Measurements from ENCODE around the gene SETD6.
"Not testable (repeated sequence)": the region's sequence is repeated elsewhere in the genome, so short reads cannot be mapped to it uniquely, and the experiment has no call there.

The SETD6 gene

DNA sequence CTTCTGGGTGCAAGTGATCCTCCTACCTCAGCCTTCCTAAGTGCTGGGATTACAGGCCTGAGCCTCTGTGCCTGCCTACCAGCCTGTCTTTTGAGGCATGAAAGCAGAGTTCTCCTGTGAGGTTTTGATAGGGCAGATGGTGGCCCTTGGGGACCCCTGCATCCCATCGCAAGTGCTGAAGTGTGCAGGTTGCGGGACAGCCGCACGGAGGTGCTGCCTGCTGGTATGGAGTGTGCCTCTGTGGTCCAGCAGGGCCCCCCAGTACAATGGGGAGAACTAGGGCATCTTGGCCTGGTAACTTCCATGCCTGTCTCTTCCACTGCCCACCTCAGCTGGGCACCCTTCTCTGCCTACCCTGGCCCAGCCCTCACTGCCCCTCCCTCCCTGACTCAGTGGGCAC, 25.3 kb upstream of the SETD6 start:
- no peak for DNase-seq (ENCODE audit: low read depth, low spot score)
- no peak for TF ChIP-seq FOXP2 (optimal IDR thresholded peaks at IDR 0.05; ENCODE audit: control extremely low read depth, extremely low read length, insufficient read depth)
- no peak for TF ChIP-seq POLR2AphosphoS5 (IDR thresholded peaks at IDR 0.05; ENCODE audit: borderline replicate concordance, low read depth, low read length)
- no peak for TF ChIP-seq EZH2 (IDR thresholded peaks at IDR 0.05)
- H3K9ac ChIP-seq (ENCODE audit: insufficient read length) = no peak overlapping the region

DNA sequence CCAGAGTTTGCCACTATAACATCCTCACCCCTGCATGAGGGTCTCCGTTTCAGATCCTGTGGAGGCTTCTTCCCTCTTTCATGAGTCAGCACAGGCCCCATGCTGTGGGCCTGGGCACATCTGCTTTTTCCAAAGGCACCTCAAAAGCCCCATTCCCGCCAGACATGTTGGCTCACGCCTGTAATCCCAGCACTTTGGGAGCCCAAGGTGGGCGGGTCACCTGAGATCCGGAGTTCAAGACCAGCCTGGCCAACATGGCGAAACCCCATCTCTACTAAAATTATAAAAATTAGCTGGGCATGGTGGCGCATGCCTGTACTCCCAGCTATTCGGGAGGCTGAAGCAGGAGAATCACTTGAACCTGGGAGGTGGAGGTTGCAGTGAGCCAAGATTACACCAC, 24.8 kb upstream of the SETD6 start:
- H3K27ac ChIP-seq; H3K9ac ChIP-seq (ENCODE audit: insufficient read length); H3K9me3 ChIP-seq (ENCODE audit: low read depth, low read length); H3K4me3 ChIP-seq; H3K36me3 ChIP-seq (ENCODE audit: insufficient read depth, low read length); DNase-seq (ENCODE audit: low read depth, low spot score): not testable (repeated sequence)

More for the DNA sequence above, 25.3 kb upstream of the SETD6 start:
- H3K9me3 ChIP-seq (ENCODE audit: low read depth, low read length) = no peaks in the 10 kb centered on the region
- H3K4me3 ChIP-seq = no peak overlapping the region
- H3K36me3 ChIP-seq (ENCODE audit: insufficient read depth, low read length) = no peaks in the 10 kb centered on the region
- H3K27ac ChIP-seq = no peak overlapping the region

DNA sequence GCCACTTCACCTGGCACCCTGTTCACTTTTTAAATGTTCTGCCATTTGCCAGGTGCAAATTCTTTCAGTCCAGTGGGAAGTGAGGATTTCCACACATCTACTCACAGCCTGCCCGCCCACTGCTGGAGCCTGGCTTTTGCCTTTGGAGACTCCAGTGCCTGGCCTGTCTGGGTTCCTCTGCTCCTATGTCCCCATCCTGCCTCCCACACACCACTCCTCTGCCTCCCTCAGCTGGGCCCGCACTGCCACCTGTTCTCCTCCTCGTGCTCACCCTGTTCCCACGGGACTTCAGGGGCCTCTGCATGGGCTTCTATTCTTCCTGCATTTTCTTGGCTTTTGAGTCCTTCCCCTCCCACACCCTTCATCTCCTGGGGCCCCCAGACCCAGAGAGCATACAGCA, 23.3 kb upstream of the SETD6 start:
- no peak overlapping the region for H3K27ac ChIP-seq
- TF ChIP-seq FOXP2 (optimal IDR thresholded peaks at IDR 0.05; ENCODE audit: control extremely low read depth, extremely low read length, insufficient read depth) (no peak), POLR2AphosphoS5 (IDR thresholded peaks at IDR 0.05; ENCODE audit: borderline replicate concordance, low read depth, low read length) (no peak), EZH2 (IDR thresholded peaks at IDR 0.05) (no peak)

DNA sequence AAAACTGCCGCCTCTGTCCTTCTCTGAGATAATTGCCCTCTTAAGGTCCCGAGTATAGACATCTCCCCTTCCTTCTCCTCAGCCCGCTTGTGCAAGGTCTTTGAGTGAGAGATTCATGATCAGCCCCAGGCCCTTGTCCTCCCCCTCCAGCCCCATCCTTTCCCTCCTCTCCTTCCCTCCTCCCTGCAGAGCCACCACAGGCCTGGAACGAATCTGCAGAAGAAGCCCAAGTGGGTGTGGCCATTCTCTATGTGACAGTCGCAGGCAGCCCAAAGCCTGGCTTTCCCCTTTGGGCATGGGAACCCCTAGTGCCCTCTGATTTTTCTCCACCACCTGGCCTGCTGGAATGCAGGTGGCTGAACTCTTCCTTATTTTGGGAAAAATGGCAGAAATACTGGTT, 22.6 kb upstream of the SETD6 start:
- Histone ChIP-seq H3K4me3 (no peak overlapping the region), H3K27ac (no peak overlapping the region), H3K36me3 (ENCODE audit: insufficient read depth, low read length) (no peaks in the 10 kb centered on the region), H3K9ac (ENCODE audit: insufficient read length) (no peak overlapping the region), H3K9me3 (ENCODE audit: low read depth, low read length) (no peaks in the 10 kb centered on the region)
- TF ChIP-seq FOXP2 (optimal IDR thresholded peaks at IDR 0.05; ENCODE audit: control extremely low read depth, extremely low read length, insufficient read depth) = no peak
- no peak for TF ChIP-seq EZH2 (IDR thresholded peaks at IDR 0.05)
- TF ChIP-seq POLR2AphosphoS5 (IDR thresholded peaks at IDR 0.05; ENCODE audit: borderline replicate concordance, low read depth, low read length) = no peak
- DNase-seq (ENCODE audit: low read depth, low spot score) = no peak

More for the DNA sequence above, 23.3 kb upstream of the SETD6 start:
- no peak for DNase-seq (ENCODE audit: low read depth, low spot score)
- Histone ChIP-seq H3K9ac (ENCODE audit: insufficient read length) (no peak overlapping the region), H3K4me3 (no peak overlapping the region), H3K36me3 (ENCODE audit: insufficient read depth, low read length) (no peaks in the 10 kb centered on the region), H3K9me3 (ENCODE audit: low read depth, low read length) (no peaks in the 10 kb centered on the region)

DNA sequence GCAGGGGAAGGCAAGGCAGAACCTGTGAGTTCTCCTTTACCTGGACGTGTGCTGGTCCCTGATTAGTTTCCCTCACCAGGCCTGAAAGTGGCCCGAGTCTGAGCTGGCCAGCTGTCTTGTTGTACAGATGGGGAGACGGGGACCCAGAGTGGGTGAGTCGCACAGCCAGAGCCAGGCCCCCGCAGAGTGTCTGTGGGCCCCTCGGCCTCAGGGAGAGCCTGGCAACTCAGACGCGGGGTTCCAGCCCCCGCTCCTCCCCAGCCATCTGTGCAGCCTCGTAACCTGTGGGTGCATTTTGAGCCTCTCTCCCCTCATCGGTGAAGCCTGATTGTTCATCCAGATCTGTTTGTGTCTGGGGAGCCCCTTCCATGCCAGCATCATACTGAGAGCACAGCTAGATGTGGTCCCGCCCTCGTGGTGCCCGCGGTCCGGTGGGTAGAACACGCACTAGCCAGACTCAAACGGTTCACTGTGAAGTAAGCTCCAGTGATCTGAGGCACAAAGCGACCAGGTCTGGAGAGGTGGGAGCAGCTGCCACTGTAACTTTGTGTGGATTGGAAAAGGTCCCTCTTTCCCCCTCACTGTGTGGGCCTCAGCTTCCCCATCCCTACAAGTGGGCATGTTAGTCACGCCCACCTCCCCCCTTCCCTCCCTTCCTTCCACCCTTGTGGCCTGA, 21.4 kb upstream of the SETD6 start:
- Histone ChIP-seq H3K9me3 (ENCODE audit: low read depth, low read length) (no peaks in the 10 kb centered on the region), H3K4me3 (no peak overlapping the region), H3K36me3 (ENCODE audit: insufficient read depth, low read length) (no peaks in the 10 kb centered on the region), H3K9ac (ENCODE audit: insufficient read length) (no peak overlapping the region), H3K27ac (no peak overlapping the region)
- no peak for DNase-seq (ENCODE audit: low read depth, low spot score)
- TF ChIP-seq POLR2AphosphoS5 (IDR thresholded peaks at IDR 0.05; ENCODE audit: borderline replicate concordance, low read depth, low read length) (no peak), EZH2 (IDR thresholded peaks at IDR 0.05) (no peak), FOXP2 (optimal IDR thresholded peaks at IDR 0.05; ENCODE audit: control extremely low read depth, extremely low read length, insufficient read depth) (no peak)

DNA sequence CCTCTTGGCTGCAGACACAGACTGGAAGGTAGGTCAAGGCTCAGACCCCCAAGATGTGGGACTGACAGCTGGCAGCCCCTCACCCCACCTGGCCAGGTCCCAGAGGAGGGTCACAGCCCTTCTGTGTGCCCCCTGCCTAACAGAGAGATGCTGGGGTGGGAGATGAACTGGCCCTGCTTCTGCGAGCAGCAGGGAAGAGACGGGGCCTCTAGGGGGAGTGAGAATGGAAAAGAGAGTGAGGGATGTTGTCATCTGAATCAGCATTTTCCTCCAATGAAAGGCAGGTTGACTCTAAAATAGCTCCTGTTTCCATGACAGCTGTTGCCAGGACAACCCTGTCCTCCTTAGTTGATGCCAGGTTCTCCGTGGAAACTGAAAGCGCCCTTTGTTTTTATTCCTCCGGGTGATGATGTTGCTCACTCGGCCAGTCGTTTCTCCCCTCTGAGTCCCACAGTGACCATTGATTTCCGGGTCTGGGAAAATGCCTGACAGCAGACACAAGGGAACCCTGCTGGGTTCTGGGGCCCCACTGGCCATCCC, 20.3 kb upstream of the SETD6 start:
- Histone ChIP-seq H3K27ac (no peak overlapping the region), H3K4me3 (no peak overlapping the region), H3K9me3 (ENCODE audit: low read depth, low read length) (no peaks in the 10 kb centered on the region), H3K36me3 (ENCODE audit: insufficient read depth, low read length) (no peaks in the 10 kb centered on the region), H3K9ac (ENCODE audit: insufficient read length) (no peak overlapping the region)
- peak; percentile 73 for DNase-seq (ENCODE audit: low read depth, low spot score)
- TF ChIP-seq POLR2AphosphoS5 (IDR thresholded peaks at IDR 0.05; ENCODE audit: borderline replicate concordance, low read depth, low read length) (no peak), FOXP2 (optimal IDR thresholded peaks at IDR 0.05; ENCODE audit: control extremely low read depth, extremely low read length, insufficient read depth) (no peak), EZH2 (IDR thresholded peaks at IDR 0.05) (no peak)

DNA sequence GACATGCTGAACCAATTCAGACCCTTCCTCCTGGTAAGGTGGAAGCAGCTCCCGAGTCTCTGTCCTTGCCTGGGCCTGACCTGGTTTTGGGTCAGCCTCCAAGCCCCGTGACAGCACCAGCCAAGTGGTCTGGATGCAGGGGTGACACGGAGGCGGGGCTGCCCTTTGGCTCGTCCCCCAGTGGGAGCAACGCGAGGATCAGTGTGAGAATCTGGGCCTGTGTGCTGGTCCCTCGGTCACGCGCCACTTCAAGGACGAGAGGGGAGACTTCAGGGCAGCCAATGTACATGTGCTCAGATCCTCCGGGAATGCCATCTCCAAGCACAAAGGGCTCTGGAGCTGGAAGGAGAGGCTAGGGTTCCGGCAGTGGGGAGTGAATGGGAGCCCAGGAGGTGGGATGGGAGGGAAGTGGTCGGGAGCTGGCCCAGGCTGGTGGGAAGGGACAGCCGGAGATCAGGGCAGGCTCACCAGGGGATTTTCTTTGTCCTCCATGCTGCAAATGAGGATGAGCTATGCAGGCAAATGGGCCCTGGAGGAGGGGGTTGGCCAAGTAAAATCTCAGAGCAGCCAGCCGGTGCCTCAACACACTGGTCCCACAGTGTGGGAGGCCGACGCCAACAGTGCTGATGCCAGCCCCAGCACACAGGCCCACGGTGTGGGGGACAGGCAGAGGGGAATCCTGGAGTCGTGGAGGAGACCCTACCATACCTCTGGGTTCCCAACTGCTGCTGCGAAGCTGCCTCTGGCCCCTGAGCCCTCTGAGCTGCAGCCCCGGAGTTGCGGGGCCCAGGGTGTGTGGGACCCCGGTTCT, 19.6 kb upstream of the SETD6 start:
- no peak for TF ChIP-seq POLR2AphosphoS5 (IDR thresholded peaks at IDR 0.05; ENCODE audit: borderline replicate concordance, low read depth, low read length)
- no peaks in the 10 kb centered on the region for H3K36me3 ChIP-seq (ENCODE audit: insufficient read depth, low read length)
- no peak overlapping the region for H3K9ac ChIP-seq (ENCODE audit: insufficient read length)
- no peak for DNase-seq (ENCODE audit: low read depth, low spot score)
- H3K27ac ChIP-seq = no peak overlapping the region
- no peaks in the 10 kb centered on the region for H3K9me3 ChIP-seq (ENCODE audit: low read depth, low read length)
- H3K4me3 ChIP-seq = no peak overlapping the region

DNA sequence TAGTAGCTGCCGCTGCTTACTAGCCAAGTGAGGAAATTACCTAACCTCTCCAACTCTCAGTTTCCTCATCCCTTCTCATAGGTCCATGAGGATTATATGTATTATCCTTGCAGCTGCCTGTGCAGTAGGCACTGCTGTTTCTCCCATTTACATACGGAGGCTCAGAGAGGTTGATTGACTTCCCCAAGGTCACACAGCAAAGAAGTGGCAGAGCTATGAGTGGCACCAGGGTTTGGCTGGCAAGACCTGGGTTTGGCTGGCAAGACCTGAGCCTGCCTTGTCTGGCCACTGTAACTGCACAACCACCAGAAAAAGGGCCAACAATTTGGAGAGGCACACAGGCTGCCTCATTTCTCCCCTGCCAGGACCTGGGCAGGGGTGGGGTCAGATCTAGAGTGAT, 17.8 kb upstream of the SETD6 start:
- DNase-seq (ENCODE audit: low read depth, low spot score) = no peak
- Histone ChIP-seq H3K9me3 (ENCODE audit: low read depth, low read length) (no peaks in the 10 kb centered on the region), H3K27ac (no peak overlapping the region), H3K4me3 (no peak overlapping the region), H3K9ac (ENCODE audit: insufficient read length) (no peak overlapping the region), H3K36me3 (ENCODE audit: insufficient read depth, low read length) (no peaks in the 10 kb centered on the region)
- TF ChIP-seq FOXP2 (optimal IDR thresholded peaks at IDR 0.05; ENCODE audit: control extremely low read depth, extremely low read length, insufficient read depth) (no peak), EZH2 (IDR thresholded peaks at IDR 0.05) (no peak), POLR2AphosphoS5 (IDR thresholded peaks at IDR 0.05; ENCODE audit: borderline replicate concordance, low read depth, low read length) (no peak)
